ENCODE measurements around the gene ADIPOQ. TPM values are rescaled to one million over a fixed set of nuclear protein-coding genes. Genes with fewer than 3 reads are reported as not detected.
"Not testable (repeated sequence)": the region's sequence is repeated elsewhere in the genome, so short reads cannot be mapped to it uniquely, and the experiment has no call there.

The ADIPOQ gene
- total RNA-seq (10 to 100 TPM in 1 of 5 donors, 1 to 10 TPM in 2, under 1 TPM in 1, not detected in 1; under 0.01 to 11.1 (median 6.5) TPM), polyA plus RNA-seq (1 to 10 TPM in 1 of 3 donors, under 1 TPM in 2; 0.13 to 1.4 (median 0.25) TPM)
- long read RNA-seq, donor 1, result 0 reads
- long read RNA-seq, donor 2, result 0 reads
- long read RNA-seq, donor 3, result 0 reads
- long read RNA-seq, donor 4, result 0 reads
- long read RNA-seq, donor 5, result 0 reads
- long read RNA-seq, donor 6, result 0 reads
- long read RNA-seq, donor 7, result 0 reads
- long read RNA-seq, donor 8, result 0 reads
- long read RNA-seq, donor 9, result 0 reads
- long read RNA-seq, donor 10, result 0 reads

- H3K36me3 ChIP-seq, result no peaks in the 10 kb centered on the region
- 83 to 90% (median 88%) methylated on average over 7 of the region's 7 CpGs for WGBS, 5 donors
- no peak for DNase-seq
- intact Hi-C loops (cut with DNase I; ENCODE audit: low total_unique reads), result no loop called here
- H3K4me3 ChIP-seq, result no peak within 1 kb of the TSS
- H3K27me3 ChIP-seq, result peaks cover 0 to 15% (median 0%) of the 10 kb centered on the region in 3 donors
- H3K4me1 ChIP-seq, result no peaks in the 10 kb centered on the region
- no peak for TF ChIP-seq POLR2A (IDR thresholded peaks at IDR 0.05)
- TF ChIP-seq, protein P1, sequence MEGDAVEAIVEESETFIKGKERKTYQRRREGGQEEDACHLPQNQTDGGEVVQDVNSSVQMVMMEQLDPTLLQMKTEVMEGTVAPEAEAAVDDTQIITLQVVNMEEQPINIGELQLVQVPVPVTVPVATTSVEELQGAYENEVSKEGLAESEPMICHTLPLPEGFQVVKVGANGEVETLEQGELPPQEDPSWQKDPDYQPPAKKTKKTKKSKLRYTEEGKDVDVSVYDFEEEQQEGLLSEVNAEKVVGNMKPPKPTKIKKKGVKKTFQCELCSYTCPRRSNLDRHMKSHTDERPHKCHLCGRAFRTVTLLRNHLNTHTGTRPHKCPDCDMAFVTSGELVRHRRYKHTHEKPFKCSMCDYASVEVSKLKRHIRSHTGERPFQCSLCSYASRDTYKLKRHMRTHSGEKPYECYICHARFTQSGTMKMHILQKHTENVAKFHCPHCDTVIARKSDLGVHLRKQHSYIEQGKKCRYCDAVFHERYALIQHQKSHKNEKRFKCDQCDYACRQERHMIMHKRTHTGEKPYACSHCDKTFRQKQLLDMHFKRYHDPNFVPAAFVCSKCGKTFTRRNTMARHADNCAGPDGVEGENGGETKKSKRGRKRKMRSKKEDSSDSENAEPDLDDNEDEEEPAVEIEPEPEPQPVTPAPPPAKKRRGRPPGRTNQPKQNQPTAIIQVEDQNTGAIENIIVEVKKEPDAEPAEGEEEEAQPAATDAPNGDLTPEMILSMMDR (IDR thresholded peaks at IDR 0.05), result no peak
- no peaks in the 10 kb centered on the region for H3K9me3 ChIP-seq
- H3K27ac ChIP-seq, result no peak within 1 kb of the TSS
These were observed at the start of gene ADIPOQ for GRCh38 chr3:186842426-186843038. Gene ADIPOQ (plus strand): TSS chr3:186842710. CDS start chr3:186853059, 10,349 bp downstream.

- Histone ChIP-seq H3K27me3 (no peaks in the 10 kb centered on the region), H3K27ac (no peak overlapping the region), H3K4me1 (peaks cover 0 to 6% (median 0%) of the 10 kb centered on the region in 4 donors), H3K9me3 (no peaks in the 10 kb centered on the region), H3K36me3 (peaks cover 7 to 82% (median 68%) of the 10 kb centered on the region in 4 donors), H3K4me3 (no peak overlapping the region)
- WGBS, 5 donors, result 78 to 89% (median 83%) methylated on average over 3 of the region's 3 CpGs
- TF ChIP-seq POLR2A (IDR thresholded peaks at IDR 0.05) (no peak), POLR2AphosphoS5 (IDR thresholded peaks at IDR 0.05) (no peak), EP300 (IDR thresholded peaks at IDR 0.05) (no peak)
- TF ChIP-seq, protein P1 (IDR thresholded peaks at IDR 0.05), result no peak
- DNase-seq, result no peak
- intact Hi-C loops (cut with DNase I; ENCODE audit: low total_unique reads), result no loop called here
These were observed 44.2 kb upstream of the ADIPOQ start for GRCh38 chr3:186798239-186798874.

- TF ChIP-seq, protein P1 (IDR thresholded peaks at IDR 0.05), result no peak
- no peak for TF ChIP-seq POLR2A (IDR thresholded peaks at IDR 0.05)
- no peak for DNase-seq
- peaks cover 1 to 10% (median 6%) of the 10 kb centered on the region in 4 donors for H3K4me1 ChIP-seq
- no peak overlapping the region for H3K27ac ChIP-seq
- no peak overlapping the region for H3K4me3 ChIP-seq
- peaks cover 3 to 76% (median 61%) of the 10 kb centered on the region in 4 donors for H3K36me3 ChIP-seq
- intact Hi-C loops (cut with DNase I; ENCODE audit: low total_unique reads), result no loop called here
- H3K9me3 ChIP-seq, result no peaks in the 10 kb centered on the region
- 82 to 94% (median 88%) methylated on average over 1 of the region's 1 CpG for WGBS, 5 donors
- H3K27me3 ChIP-seq, result no peaks in the 10 kb centered on the region
These were observed 42.2 kb upstream of the ADIPOQ start for GRCh38 chr3:186800285-186800684.

- WGBS, 5 donors, result 90 to 97% (median 95%) methylated on average over 3 of the region's 3 CpGs
- Histone ChIP-seq H3K27me3 (no peaks in the 10 kb centered on the region), H3K36me3 (peaks cover 0 to 61% (median 48%) of the 10 kb centered on the region in 4 donors), H3K4me3 (no peak overlapping the region), H3K9me3 (no peaks in the 10 kb centered on the region), H3K27ac (no peak overlapping the region), H3K4me1 (peaks cover 11 to 26% (median 20%) of the 10 kb centered on the region in 4 donors)
- TF ChIP-seq POLR2AphosphoS5 (IDR thresholded peaks at IDR 0.05), result no peak
- TF ChIP-seq, protein P1 (IDR thresholded peaks at IDR 0.05), result no peak
- no peak for TF ChIP-seq POLR2A (IDR thresholded peaks at IDR 0.05)
- TF ChIP-seq EP300 (IDR thresholded peaks at IDR 0.05), result no peak
- intact Hi-C loops (cut with DNase I; ENCODE audit: low total_unique reads), result no loop called here
- no peak for DNase-seq
These were observed 39.8 kb upstream of the ADIPOQ start for GRCh38 chr3:186802701-186803100.

GRCh38 chr3:186803447-186803846 is 39.1 kb upstream of the ADIPOQ start:
- H3K4me3 ChIP-seq; H3K9me3 ChIP-seq; H3K27ac ChIP-seq; DNase-seq; H3K27me3 ChIP-seq; intact Hi-C loops (cut with DNase I; ENCODE audit: low total_unique reads): not testable (repeated sequence)
- peaks cover 11 to 26% (median 20%) of the 10 kb centered on the region in 4 donors for H3K4me1 ChIP-seq
- 86 to 92% (median 90%) methylated on average over 4 of the region's 4 CpGs for WGBS, 5 donors
- H3K36me3 ChIP-seq, result peaks cover 0 to 53% (median 44%) of the 10 kb centered on the region in 4 donors

Measured in stomach (tissue), 19 donors.